OCI-LY7 (cell line): Measurements from ENCODE around the gene CTNNBL1.

Experiments used
- CTCF ChIP-seq: fragments of 200-600 bp; sonication (generic); conservative IDR thresholded peaks from 2 replicates; pipeline ENCODE4 v1.5.1; 2014; ENCODE audit warnings: mild to moderate bottlenecking, antibody characterized with exemption, low read length, moderate library complexity, mixed read lengths
- EZH2phosphoT487 ChIP-seq: fragments of 200-600 bp; sonication (generic); IDR thresholded peaks from 2 replicates; pipeline ENCODE4 v1.6.1; 2018; ENCODE audit warnings: low read depth, borderline replicate concordance, mild to moderate bottlenecking, mixed run types, antibody characterized with exemption, low read length, moderate library complexity, mixed read lengths

GRCh38 chr20:37864298-37864697, 170.5 kb downstream of the CTNNBL1 start:
- TF ChIP-seq CTCF (no peak), EZH2phosphoT487 (no peak)
